HG03460 (cell line): ENCODE data around the gene RETSAT.
"Not testable (repeated sequence)": the region's sequence is repeated elsewhere in the genome, so short reads cannot be mapped to it uniquely, and the experiment has no call there.

ENCODE experiments used
- ATAC-seq: cut with Tn5 transposase; IDR thresholded peaks from one replicate; pipeline ENCODE4 v1.9.1; 2021; ENCODE audit not compliant: unreplicated experiment

The RETSAT gene

DNA sequence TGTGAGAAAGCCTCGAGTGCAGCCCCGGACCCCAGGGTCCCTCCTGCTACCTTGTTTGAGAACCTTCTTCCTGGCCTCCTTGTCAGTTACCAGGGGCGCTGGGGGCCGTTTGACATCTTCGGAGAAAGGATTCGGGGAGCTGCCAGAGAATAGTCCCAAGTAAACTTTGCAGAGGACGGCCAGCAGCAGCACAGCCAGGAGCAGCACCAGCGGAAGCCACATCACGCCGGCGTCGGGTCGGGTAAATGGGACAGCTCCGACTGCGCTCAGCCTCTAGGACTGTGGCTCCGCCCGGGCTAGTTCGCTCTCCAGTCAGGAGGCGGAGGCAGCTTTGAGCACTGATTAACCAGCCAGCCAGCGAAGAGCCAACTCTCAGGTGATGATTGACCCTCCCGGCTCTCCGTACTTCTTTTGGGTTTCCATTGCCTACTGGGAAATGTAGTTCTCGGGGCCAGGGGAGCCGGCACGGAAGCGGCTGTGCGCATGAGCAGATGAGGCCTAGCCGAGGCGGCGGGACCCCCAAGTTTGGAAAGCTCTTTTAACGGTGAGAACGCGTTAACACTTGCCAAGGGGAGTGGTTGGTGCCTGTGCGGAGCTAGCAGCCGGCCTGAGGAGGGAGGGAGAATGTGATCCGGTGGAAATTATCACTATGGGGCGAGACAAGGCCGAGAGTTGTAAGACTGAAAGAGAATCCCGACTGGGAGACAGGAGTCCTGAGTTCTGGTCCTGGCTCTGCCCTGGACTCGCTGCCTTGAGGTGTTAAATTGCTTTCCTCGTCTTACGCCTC, at the start of gene RETSAT, which contains the start of gene ELMOD3:
Gene RETSAT, minus strand, starts transcription at position 243 of the 787 bp plus-strand sequence. Its CDS starts 21 bp downstream, at position 222.
Gene ELMOD3, plus strand, starts transcription at position 484 of the 787 bp plus-strand sequence. CDS start 2,430 bp downstream, outside the sequence.
- peak; percentile 94 for ATAC-seq

DNA sequence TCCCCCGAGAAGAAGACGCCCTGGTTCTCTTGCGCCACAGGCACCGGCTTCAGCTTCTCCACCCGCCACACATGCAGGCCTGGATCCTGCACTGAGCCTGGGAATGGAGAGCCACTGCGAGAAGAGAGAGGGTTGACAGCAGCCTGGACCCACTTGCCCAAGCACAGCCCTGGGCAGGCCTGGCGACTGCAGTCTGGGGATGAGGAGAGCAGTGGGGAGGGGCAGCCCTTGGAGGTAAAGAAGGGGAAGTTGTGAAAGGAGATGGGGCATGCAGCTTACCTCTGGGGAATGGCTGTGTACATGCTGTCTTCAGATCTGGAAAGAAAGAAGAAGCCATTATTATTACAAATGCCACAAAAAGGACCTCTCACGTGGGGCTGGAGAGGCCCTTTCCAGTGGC, 47.5 kb upstream of the RETSAT start:
- no peak for ATAC-seq

DNA sequence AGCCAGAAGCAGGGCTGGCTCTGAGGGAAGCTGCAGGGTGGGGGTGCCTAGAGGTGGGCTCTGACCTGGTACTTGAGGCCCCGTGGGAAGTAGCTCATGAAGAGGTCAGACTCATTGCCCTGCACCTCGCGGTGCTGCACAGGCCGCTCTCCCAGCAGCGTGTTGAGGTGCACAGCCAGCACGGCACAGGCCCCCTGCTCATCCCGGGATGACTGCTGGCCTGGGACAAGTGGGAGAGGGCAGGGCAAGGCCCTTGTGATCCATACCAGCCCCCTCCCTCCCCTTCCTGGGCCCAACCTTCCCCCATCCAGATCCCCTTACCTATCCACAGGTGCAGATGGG, 47.1 kb upstream of the RETSAT start:
- ATAC-seq = no peak

DNA sequence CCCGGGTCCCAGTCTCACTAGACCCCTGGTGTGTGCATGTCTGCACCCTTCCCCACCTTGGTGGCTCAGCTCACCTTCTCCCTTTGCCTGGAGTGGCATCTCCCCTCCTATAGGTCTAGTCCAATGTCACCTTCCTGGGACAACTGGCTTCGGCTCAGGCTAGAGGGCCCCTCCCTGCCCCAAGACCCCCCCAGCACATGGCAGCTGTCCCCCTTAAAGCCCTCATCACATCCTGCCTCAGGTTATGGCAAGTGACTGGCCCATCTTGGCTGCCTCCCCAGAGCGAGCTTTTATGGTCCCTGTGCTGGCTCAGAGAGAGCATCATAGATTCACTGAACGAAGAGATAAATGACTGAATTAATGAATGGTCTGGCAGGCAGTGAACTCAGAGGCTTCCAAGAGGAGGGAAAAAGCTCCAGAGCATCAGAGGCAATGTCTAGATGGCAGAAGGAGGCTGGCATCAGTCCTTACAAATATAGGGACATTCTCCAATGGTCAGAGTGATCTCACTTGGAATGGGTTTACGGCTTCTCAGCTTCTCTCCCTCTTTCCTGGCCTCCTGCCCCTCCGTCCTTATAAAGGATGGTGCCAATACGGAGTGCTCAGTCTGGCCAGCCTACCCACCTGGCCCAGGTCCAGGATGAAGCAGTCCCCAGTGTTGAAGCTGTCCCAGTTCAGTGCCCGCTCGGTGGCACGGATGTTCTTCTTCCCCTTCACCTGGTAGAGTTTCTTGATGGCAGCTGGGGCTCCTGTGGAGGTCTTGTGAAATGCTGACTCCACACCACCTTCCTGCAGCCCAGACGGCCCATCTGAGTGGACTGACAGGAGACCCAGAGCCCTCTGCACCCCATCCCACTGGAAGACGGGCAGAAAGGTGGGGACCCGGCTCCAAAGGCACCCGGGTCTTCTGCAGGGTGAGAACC, 46.5 kb upstream of the RETSAT start:
- ATAC-seq = no peak

DNA sequence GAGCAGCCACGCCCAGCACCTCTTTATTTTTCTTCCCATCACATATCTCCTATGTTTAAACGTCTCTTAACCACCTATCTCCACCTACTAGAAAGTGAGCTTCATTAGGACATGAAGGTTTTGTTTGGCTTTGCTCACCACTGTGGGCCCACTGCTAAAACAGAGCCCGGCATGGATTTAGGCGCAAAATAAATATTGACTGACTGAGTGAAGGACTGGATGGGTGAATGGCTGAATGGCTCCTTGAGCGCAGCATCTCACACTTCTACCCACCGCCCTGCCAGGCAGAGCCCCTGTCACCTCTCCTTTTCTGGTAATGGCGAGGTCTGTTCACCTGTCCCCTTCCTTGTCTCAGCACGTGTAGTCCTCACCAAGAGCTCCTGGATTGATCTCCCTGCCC, 45.7 kb upstream of the RETSAT start:
- ATAC-seq = no peak

DNA sequence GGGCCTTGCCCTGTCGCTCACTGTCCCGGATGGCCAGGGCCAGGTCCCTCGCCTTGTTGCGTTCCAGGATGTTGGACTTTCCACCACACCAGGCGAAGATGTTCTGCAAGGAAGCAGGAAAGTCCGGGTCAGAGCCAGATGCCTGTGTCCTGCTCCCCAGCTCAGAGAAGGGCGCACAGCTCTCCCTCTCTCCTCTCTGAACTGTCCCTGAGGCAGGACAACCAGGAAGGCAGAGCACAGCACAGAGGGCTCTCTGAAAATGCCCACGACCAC, 44.8 kb upstream of the RETSAT start:
- no peak for ATAC-seq

DNA sequence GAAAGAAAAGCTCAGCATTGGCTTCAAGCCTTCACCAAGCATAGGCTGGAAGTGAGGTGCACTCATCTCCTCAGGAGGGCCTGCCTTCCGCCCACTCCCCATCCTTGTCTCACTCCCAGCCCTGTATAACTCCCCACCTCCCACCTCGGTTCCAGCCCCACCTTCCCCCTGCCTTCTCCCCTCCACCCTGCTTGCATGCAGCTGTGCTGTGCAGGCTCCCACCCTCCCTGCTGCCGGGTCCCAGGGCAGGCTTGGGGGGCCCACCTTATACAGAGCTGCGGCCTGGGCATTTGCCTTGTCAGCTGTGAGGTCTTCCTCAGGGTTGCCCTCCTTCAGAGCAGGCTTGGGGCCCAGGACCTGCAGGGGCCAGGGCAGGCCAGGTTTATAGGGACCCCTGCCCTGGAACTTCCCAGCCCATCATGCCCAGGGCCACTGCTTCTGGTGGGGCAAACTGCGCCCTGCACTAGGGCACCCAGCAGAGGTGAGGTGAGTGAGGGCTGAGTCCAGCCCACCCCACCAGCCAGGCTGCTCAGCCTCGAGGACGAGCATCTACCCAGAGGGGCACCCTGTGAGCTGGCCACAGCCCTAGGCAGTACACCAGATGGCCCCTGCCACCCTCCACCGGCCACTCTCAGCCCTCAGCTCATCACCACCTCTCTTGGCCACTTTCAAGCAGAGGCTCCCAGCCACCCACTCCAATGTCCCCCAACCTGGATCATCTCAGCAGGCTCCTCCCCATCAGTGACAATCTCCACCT, 44.3 kb upstream of the RETSAT start:
- no peak for ATAC-seq

DNA sequence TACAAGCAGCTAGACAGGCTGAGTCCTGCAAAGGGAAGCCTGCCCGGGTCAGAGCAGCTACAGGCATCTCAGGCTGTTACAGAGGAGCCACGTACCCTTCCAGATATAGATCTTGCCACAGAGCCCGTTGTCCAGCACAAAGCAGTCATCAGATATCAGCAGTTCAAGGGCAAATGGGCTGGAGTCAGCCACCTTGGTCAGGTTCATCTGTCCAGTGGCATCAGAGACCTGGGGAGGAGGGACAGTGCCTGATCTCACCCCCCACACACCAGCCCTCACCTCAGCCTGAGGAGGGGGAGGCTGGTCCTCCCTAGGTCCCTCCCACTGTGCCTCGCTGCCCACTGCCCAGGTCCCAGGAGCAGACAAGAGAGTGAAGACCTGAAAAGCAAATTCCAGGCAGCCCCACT, 43.6 kb upstream of the RETSAT start:
- no peak for ATAC-seq

DNA sequence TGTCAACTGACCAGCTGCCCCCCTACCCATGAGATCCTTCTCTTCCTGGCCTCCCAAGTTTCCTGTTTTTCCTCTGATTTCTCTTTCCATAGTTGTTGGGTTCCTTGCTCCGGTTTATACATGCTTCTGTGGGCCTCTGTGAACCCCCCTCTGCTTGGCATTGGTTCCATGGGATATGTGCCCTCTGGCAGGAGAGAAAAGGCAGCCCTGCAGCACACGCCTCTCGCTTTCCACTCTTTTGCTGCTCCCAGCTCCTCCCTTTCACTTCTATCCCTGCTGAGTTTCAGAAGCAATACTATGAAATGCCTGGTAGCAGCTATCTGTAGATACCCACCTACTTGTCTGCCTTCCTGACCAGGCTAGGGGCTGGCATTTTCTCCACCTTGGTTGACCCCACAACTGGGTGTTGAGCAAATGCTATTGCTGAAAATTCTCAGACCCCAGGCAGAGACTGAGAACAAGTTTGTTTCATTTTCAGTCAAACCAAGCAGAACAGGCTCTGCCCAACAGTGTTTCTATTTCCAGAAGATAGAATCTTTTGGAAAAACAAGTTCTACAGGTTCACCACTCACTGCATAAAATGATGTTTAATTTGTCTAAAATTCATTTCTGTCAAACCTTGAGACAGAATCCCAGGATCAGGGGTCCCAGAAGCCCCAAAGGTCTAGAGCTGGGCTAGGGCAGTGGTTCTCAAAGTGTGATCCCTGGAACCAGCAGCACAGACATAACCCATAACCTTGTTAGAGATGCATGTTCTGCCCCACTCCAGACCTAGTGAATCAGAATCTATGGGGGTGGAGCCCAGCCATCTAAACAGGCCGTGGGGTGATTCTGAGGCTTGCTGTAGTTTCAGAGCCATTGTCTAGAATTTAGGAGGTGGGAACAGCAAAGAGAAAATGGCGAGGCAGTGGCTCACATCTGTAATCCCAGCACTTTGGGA, 42.5 kb upstream of the RETSAT start:
- no peak for ATAC-seq

DNA sequence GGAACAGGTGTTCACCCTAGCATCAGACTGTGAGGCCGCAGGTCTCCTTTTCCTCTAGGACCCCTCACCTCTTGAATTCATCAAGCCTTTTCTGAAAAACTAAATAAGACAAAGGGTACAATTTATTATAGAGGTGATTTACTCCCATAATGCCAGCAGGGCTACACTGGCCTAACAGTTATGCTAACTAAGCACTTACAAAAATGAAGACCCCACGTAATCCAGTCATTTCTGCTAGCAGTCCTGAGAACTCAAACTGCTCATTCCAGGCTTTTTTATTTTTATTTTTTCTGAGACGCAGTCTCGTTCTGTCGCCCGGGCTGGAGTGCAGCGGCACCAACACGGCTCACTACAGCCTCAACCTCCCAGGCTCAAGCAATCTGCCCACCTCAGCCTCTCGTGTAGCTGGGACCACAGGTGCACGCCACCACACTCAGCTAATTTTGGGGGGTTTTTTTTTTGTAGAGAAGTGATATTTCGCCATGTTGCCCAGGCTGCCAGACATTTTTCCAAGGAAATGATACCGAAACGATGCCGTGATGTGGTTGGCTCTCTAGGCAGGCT, 41.7 kb upstream of the RETSAT start:
- no peak for ATAC-seq

DNA sequence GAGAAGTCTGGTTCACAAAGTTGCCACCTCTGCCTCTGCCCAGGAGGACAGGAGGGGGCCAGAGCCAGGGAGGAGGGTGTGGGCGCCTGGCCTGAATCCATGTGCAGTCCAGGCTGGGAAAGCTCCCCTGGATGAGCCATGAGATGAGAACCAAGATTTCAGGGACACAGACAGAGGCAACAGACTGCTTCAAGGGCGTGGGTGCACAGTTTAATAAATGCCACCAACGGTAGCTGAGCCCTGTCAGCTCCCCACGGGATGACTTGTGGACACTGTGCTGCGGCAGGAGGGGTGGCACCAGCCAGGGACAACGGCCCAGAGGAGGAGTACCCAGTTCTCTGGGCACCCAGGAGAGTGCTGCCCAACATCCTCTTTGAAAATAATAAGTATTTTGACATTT, 40.6 kb upstream of the RETSAT start:
- no peak for ATAC-seq

DNA sequence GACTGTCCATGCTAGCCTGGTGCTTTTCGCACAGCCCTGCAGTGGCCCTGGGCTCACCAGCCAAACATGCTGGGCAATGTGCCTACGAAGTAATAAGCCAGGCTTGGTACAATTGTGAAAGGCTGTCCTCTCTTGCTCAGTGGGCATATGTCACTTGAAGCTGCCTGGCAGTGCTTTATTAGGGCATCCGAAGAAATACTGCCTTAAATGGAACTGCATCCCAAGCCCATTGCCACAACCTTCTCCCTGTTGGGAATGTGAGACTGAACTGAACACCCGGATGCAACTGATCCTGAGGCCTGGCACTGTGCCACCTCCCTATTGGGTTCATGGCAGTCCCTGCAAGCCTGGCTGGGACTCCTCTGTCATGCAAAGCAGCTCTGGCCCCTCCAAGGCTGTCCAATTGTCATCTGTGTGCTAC, 39.9 kb upstream of the RETSAT start:
- ATAC-seq = no peak

DNA sequence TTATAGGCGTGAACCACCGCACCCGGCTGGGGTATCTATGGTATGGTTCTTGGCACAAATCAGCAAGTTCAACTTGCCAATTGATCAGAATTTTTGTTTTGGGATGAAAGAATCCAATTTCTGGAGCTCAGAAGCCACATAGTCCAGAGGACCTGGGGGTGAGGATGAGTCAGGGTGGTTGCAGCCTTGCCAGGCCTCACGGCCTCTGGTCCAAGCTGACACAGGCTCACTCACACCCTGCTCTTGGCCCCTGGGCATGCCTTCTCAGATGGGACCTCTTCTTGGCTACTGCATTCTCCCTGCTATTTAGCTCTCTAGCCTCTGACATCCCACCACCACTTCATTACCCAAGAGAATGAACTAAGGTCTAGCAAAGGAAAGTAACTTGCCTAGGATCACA, 39.5 kb upstream of the RETSAT start:
- no peak for ATAC-seq

DNA sequence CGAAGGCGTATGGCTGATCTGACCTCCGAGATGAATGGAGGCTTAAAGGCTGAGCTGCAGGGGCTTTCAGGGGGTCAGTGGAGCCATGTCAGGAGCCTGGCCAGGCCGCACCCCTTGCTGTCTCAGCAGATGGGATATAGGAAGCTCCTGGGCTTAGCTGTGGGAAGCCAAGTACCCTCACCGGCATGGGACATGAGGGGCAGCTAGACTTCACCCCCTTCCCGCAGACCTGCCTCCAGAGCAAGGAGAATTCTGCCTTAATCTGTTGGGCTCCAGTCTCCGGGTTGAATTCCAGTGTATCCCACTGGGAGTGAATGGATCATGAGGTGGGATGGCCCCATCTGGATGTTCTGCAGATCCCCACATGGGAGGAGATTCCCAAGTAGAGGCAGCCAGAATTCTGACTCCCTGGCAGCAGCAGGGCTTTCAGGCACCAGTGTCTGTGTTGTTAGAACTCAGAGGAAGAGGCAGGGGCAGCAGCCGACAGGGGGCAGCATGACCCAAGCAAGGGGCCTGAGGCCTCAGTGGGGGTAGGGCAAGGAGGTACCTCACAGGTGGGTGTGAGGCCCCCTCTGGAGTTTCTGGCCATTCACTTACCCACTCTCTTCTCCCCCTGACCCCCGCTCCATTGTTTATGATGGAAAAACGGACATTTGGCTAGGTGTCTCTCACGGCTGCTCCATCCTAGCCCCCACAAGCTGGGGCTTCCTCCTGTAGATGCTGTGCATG, 36.8 kb upstream of the RETSAT start:
- no peak for ATAC-seq

DNA sequence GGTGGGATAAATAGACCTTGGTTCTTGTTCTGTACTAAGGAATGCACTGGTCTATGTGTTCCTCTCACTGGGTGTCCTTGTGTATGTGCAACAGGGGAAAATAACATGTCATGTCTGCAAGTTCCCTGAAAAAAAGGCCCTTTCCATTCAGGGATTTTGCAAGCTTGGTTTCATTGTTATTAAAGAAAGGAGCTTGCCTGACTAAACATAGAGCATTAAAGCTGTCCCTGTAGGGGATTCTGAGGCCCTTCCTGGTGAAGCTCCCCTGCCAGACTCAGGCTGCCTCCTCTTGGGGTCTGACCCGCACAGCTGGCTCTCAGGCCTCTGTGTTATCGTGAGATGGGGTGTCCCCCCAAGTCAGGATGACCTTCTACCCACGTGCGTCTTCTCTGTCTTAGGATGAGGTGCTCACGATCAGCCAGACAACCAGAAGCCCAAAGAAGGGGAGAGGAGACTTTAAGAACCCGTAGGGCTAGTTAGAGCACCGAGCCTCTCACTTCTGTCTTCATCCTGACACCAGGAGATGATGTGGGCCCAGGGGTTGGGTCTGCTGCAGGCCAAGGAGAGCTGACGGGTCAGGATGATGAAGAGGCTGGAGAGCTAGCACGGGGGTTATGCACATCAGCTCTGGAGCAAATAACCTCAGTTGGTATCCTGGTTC, 34.7 kb upstream of the RETSAT start:
- no peak for ATAC-seq

DNA sequence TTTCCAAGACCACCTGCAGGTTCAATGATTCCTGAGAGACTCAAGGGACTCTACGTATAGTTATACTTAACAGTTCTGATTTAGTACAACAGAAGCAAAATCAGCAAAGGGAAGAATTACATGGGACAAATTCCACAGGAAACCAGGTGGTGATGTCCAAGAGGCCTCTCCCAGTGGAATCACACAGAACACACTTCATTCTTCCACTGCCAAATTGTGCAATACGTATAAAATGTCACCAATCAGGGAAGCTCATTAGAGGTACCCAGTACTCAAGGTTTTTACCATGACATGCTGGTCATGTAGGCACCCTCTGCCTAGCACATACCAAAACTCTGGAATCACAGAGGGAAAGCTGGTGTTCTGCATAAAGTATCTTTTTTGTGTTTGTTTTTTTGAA, 33.4 kb upstream of the RETSAT start:
- no peak for ATAC-seq

DNA sequence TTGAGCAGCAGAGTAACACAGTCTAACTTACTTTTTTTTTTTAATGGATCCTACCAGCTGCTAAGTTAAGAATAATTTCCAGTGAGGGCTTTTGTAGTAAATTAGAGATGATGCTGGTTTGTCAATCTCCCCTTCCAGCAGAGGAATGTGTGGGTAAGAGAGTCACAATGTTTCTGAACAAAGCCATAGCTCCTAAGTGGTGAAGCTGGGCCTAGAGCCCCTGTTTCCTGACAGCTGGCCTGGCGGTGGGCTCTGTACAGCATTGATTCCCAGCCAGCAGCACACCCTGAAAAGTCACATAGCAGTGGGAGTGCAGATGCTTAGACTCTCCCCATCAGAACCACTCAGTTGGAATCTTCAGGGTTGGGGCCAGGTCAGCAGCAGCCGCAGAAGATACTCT, 31.4 kb upstream of the RETSAT start:
- ATAC-seq = no peak

DNA sequence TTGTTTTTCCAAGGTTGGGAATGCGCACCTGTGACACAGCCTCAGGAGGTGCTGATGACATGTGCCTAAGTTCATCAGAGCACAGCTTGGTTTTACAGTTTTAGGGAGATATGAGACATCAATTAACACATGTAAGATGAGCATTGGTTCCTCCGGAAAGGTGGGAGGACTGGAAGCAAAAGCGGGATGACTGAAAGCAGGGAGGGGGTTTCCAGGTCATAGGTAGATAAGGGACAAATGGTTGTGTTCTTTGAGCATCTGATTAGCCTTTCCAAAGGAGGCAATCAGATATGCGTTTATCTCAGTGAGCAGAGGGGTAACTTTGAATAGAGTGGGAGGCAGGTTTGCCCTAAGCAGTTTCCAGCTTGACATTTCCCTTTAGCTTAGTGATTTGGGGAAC, 29.5 kb upstream of the RETSAT start:
- no peak for ATAC-seq

DNA sequence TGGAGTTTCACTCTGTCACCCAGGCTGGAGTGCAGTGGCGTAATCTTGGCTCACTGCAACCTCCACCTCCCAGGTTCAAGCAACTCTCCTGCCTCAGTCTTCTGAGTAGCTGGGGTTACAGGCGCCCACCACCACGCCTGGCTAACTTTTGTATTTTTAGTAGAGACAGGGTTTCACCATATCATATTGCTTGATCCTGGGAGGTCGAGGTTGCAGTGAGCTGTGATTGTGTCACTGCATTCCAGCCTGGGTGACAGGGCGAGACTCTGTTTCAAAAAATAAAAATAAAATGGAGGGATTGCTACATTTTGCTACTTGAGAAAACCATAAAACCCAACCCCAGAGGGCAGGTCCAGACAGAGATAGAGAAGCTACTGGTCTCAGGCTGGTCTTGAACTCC, 28.8 kb upstream of the RETSAT start:
- not testable (repeated sequence) for ATAC-seq
